ENCODE data around the gene IL1RN.

Gene IL1RN

DNA sequence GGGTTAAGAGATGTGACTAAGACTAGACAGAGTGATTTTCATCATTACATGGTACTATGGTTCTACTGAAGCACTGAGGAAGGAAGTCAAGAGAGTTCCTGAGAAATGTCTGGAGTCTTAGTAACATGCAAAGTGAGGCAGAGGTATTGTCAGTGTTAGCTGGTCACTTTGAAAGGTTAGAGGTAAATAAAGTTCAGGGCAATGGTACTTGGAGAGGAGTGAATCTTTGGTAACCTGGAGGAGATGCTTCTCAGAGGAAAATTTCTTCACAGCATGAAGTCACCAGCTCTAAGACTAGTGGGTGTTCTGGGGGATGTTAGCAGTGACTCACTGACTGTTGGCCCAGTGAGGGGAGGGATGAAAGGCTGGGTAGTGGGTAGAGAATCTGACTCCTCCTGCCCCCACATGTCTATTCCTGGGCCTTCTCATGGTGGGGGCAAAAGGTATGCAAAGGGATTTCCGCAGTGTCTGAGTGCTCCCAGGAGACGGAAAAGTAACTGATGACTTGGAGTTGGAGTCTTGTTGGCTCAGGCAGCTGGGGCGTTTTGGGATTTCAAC, 23.3 kb upstream of the IL1RN start:
- DNase-seq = no peak

GRCh38 chr2:113105047-113105785, 22.2 kb upstream of the IL1RN start:
- no peak for DNase-seq

- DNase-seq = no peak
Measured at GRCh38 chr2:113111121-113111520, 16.3 kb upstream of the IL1RN start.

- DNase-seq = no peak
Measured at GRCh38 chr2:113111823-113112287, 15.5 kb upstream of the IL1RN start.

GRCh38 chr2:113112441-113112840, 15.0 kb upstream of the IL1RN start:
- no peak for DNase-seq

DNA sequence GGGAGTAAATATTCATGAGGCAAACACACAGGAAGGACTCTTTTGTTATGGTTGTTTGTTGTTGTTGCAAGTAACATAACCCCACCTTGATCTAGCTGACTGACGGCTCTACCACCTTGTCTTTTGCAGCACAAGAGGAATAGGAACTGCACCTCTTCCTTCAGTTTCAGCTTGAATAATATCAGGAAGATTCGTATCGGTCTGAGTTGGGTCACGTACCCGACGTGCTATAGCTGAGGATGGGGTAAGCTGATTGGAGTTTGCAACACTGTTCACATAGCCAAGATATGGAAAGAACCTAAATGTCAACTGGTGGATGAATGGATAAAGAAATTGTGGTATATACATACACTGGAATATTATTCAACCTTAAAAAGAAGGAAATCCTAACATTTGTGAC, 14.5 kb upstream of the IL1RN start:
- DNase-seq = no peak

DNA sequence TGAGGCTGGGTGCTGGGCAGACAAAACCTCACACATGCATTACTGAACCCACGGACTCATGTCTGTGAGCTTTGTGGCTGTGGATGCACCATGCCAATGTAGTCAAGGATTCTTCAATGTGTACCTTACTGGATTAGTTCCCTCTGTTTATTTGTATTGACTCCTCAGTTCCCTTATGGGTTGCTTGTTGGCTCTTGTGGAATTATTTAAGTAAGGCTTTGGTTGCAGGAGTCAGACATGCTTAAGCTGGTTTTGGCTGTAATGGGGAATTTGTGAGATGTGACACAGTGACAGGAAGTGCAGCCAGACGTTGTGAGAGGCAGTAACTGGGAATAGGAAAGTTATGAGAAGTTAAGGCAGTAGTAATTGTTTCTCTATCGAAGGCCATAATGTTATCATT, 13.6 kb upstream of the IL1RN start:
- DNase-seq = no peak

- no peak for DNase-seq
Measured at GRCh38 chr2:113114224-113114945, 13.0 kb upstream of the IL1RN start.

GRCh38 chr2:113114996-113115395, 12.4 kb upstream of the IL1RN start:
- DNase-seq = no peak

- peak; percentile 76 for DNase-seq
Measured at GRCh38 chr2:113116100-113116958, 11.1 kb upstream of the IL1RN start.

DNA sequence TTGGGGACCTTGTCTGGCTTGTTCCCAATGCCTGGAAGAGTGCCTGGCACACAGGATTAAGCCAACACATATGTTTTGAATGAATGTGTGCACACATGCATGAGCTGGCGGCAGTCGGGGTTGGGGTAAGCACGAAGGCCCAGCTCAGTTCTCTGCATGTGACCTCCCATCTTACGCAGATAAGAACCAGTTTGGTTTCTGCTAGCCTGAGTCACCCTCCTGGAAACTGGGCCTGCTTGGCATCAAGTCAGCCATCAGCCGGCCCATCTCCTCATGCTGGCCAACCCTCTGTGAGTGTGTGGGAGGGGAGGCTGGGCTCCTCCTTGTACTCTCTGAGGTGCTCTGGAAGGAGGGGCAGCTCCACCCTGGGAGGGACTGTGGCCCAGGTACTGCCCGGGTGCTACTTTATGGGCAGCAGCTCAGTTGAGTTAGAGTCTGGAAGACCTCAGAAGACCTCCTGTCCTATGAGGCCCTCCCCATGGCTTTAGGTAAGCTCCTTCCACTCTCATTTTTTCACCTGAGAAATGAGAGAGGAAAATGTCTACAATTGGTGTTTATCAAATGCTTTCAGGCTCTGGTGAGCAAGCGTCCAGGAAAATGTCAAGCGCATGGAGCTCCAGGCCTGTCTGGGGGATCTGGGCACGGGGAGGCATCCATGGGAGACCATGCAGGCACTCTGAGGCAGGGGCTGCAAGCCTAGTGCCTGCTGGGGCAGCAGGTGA, 9.7 kb upstream of the IL1RN start:
- DNase-seq = no peak

- no peak for DNase-seq
Measured at GRCh38 chr2:113118263-113118657, 9.1 kb upstream of the IL1RN start.

GRCh38 chr2:113119111-113119510, 8.3 kb upstream of the IL1RN start:
- no peak for DNase-seq

- DNase-seq = no peak
Measured at GRCh38 chr2:113120861-113121260, 6.5 kb upstream of the IL1RN start.

- no peak for DNase-seq
Measured at GRCh38 chr2:113122364-113122763, 5.0 kb upstream of the IL1RN start.

DNA sequence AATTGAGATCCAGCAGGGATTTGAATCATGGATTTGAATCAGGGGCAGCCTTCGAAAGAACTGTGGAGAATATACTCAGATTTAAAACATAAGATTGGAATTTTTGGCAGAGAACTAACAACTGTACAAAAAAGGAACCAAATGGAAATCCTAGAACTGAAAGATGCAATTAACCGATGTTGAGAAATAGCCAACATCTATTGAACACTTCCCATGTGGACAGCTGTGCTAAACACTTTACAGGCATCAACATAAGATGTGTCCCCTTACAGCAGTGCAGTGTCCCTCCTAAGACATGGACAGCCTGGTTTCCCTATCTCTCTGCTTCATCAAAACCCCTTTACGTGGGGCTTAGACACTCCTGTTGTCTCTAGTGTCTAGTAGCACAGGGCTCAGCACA, 3.7 kb upstream of the IL1RN start:
- DNase-seq = peak; percentile 21

DNA sequence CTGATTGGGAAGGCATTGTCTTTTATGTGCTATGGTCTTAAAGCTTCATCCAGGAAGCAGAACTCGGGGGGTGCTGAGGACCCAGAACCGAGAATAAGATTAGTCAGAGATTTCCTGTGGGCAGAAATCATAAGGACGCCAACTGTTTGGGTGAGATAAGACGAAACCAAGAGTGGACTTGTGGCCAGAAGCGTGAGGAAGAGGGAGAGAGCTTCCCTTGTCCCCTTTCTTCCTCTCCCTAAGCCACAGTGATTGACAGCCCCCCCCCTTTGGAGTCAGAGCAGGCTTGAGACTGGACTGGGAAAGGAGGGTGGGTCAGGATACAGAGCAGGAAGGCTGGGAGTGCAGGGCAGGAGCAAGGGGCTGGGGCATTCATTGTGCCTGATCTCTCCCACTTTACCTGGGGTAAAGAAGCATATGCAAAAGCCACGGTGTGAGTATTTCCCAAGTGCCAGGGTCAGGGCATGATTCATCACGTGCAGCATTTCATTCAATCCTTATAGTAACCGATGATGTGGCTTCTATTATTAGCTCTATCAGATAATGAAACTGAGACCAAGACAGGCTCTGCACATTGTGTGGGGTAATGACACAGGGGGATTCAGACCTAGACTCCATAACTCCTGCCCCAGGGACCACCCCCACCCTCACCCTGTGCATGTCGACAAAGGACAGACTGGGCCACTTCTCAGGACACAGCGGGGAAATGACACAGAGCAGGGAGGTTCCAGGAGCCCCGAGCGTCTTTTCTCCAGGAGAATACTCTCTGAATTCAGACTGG, 3.0 kb upstream of the IL1RN start:
- DNase-seq = no peak

DNA sequence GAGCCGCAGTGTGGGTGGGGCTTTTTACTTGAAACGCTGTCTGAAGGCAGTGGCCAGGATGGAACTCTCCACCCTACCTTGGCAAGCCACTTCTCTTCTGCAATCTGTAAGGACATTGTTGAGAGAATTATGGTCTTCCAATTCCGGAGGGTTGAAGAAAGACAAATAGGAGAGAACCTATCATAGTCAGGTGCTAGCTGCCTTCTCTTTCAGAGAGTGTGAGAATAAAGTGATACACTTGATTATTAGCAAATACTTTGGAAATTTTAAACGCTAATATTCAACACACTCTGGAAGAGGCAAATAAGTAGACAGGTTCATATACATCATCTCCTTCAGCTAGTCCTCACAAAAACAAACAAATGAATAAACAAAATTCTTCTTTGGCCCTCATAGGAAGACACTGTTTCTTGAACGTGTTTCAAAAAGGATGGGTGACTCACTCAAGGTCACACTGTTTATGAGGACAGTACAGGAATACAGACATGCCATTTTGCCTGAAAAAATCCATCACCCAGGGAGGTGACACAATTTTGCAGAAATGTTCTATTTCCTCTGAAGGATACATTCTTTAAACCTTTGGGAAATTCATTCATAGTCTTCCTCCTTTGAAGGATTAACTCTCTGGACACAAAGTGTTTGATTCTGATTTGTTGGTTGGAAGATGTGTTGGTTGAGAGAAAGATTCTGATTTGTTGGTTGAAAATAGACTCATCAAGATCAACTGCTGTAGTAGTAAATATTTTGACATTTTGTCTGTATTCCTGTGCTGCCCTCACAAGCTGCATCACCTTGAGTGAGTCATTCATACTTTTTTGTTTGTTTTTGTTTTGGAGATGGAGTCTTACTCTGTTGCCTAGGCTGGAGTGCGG, 2.2 kb upstream of the IL1RN start:
- DNase-seq = no peak

DNA sequence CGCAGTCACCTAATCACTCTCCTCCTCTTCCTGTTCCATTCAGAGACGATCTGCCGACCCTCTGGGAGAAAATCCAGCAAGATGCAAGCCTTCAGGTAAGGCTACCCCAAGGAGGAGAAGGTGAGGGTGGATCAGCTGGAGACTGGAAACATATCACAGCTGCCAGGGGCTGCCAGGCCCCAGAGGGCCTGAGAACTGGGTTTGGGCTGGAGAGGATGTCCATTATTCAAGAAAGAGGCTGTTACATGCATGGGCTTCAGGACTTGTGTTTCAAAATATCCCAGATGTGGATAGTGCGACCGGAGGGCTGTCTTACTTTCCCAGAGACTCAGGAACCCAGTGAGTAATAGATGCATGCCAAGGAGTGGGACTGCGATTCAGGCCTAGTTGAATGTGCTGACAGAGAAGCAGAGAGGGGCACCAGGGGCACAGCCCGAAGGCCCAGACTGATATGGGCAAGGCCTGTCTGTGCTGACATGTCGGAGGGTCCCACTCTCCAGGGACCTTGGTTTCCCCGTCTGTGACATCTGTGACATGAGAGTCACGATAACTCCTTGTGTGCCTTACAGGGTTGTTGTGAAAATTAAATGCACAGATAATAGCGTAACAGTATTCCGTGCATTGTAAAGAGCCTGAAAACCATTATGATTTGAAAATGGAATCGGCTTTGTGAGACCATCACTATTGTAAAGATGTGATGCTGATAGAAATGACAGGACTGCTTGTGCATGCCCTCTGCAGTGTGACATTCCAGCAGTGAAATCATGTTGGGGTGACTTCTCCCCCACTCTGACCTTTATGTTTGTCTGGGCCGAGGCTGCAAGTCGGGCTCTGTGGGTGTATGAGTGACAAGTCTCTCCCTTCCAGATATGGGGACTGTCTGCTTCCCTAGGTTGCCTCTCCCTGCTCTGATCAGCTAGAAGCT, 510 bp downstream of the IL1RN start:
- no peak for DNase-seq

Measured in KG1 (cell line).